SU-DHL-6 (cell line): ENCODE data around the gene SRPK2.

Experiments
- EZH2phosphoT487 ChIP-seq: fragments of 200-600 bp; sonication (generic), shearing (Covaris generic); conservative IDR thresholded peaks from 2 replicates; pipeline ENCODE4 v1.6.1; 2018; ENCODE audit warnings: mild to moderate bottlenecking, antibody characterized with exemption, low read length, moderate library complexity, mixed read lengths
- TF ChIP-seq, protein P1 (sequence below): fragments of 200-600 bp; sonication (generic); IDR thresholded peaks from one replicate; pipeline ENCODE4 v1.5.1; 2017; ENCODE audit warnings: antibody characterized with exemption, mild to moderate bottlenecking, low read length, moderate library complexity; ENCODE audit not compliant: insufficient read depth, poor library complexity, severe bottlenecking

DNA sequence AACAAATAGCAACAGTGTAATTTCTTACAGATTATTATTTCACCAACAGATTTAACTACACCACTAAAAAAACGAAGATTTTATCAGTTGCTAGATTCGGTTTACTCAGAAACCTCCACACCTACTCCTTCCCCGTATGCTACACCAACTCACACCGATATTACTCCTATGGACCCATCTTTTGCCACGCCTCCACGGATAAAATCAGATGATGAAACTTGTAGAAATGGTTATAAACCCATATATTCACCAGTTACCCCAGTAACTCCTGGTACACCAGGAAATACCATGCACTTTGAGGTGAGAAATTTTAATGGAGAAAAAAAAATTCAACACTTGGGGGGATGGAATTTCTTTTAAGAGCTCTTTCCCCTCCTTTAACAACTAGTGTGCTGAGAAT is 282.2 kb downstream of the SRPK2 start:
- TF ChIP-seq, protein P1, sequence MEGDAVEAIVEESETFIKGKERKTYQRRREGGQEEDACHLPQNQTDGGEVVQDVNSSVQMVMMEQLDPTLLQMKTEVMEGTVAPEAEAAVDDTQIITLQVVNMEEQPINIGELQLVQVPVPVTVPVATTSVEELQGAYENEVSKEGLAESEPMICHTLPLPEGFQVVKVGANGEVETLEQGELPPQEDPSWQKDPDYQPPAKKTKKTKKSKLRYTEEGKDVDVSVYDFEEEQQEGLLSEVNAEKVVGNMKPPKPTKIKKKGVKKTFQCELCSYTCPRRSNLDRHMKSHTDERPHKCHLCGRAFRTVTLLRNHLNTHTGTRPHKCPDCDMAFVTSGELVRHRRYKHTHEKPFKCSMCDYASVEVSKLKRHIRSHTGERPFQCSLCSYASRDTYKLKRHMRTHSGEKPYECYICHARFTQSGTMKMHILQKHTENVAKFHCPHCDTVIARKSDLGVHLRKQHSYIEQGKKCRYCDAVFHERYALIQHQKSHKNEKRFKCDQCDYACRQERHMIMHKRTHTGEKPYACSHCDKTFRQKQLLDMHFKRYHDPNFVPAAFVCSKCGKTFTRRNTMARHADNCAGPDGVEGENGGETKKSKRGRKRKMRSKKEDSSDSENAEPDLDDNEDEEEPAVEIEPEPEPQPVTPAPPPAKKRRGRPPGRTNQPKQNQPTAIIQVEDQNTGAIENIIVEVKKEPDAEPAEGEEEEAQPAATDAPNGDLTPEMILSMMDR, result no peak
- TF ChIP-seq EZH2phosphoT487, result no peak
